Measurements from ENCODE around the gene ASB2. TPM values are rescaled to one million over a fixed set of nuclear protein-coding genes. Genes with fewer than 3 reads are reported as not detected.
A peak's percentile ranks its signal among the peaks of the same experiment; 100 is the strongest.

The ASB2 gene
- polyA plus RNA-seq, 1 of the 3 experiments (the other 2 are of a cell fraction): 0.15 TPM

DNA sequence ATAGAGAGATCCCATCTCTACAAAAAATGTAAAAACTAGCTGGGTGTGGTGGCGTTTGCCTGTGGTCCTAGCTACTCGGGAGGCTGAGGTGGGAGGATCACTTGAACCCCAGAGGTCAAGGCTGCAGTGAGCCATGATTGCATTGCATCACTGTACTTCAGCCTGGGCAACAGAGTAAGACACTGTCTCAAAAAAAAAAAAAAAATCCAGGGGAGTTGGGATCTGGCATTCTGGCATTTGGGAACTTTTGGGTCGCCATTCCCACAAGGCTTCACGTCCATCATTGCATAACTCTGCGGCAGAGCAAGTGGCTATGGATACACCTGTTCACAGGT lies 83.9 kb downstream of the ASB2 start:
- TF ChIP-seq NRF1 (IDR thresholded peaks at IDR 0.05; ENCODE audit: low read depth, low read length) (no peak), MEF2A (IDR thresholded peaks at IDR 0.05; ENCODE audit: borderline replicate concordance, low read depth) (no peak), TCF12 (IDR thresholded peaks at IDR 0.05) (no peak), NFIC (IDR thresholded peaks at IDR 0.05; ENCODE audit: borderline replicate concordance) (no peak)
- ChIA-PET CTCF (interaction anchor here (0.6 to 22.1 kb wide), 18 partner anchors 9 to 245 kb away, joined by 3 to 349 read pairs (median 4); partner anchors contain the start of gene PRIMA1), POLR2A (interaction anchor here (0.6 kb wide), 1 partner anchor 670 kb away, joined by 3 read pairs; no protein-coding TSS in a partner anchor)
- H3K9me3 ChIP-seq: no peaks in the 10 kb centered on the region
- H3K4me3 ChIP-seq (ENCODE audit: low read depth in 2 of 2, low read length in 1 of 2): no peak overlapping the region
- no peaks in the 10 kb centered on the region for H4K20me1 ChIP-seq (ENCODE audit: insufficient read depth)
- H3K27me3 ChIP-seq (ENCODE audit: insufficient read depth): no peaks in the 10 kb centered on the region; the same call in 1 of the 2 replicates
- no peak overlapping the region for H2AFZ ChIP-seq (ENCODE audit: low read depth)
- H3K4me2 ChIP-seq: no peak overlapping the region
- H3K4me1 ChIP-seq (ENCODE audit: control insufficient read depth in 1 of 2, insufficient read depth in 2 of 2, low read depth in 1 of 2, low read length in 1 of 2): peaks cover 0 to 58% of the 10 kb centered on the region in 2 experiments; a peak in 2 of 4 replicates
- no peak for DNase-seq
- no peaks in the 10 kb centered on the region for H3F3A ChIP-seq (replicated peaks; ENCODE audit: insufficient read depth)
- 35% methylated on average over 5 of the region's 5 CpGs for WGBS (ENCODE audit: low lambda C conversion rate)
- no peak overlapping the region for H3K9ac ChIP-seq
- no peaks in the 10 kb centered on the region for H3K79me2 ChIP-seq (ENCODE audit: insufficient read depth)
- no peaks in the 10 kb centered on the region for H3K36me3 ChIP-seq (replicated peaks in 1 of 2; ENCODE audit: control insufficient read depth in 1 of 2, insufficient read depth in 2 of 2, low read length in 1 of 2)
- H3K9me2 ChIP-seq: no peaks in the 10 kb centered on the region
- peak overlapping the region in 1 of 2 experiments; percentile 99; a peak in 2 of 4 replicates for H3K27ac ChIP-seq (ENCODE audit: low read depth in 2 of 2, low read length in 1 of 2)

DNA sequence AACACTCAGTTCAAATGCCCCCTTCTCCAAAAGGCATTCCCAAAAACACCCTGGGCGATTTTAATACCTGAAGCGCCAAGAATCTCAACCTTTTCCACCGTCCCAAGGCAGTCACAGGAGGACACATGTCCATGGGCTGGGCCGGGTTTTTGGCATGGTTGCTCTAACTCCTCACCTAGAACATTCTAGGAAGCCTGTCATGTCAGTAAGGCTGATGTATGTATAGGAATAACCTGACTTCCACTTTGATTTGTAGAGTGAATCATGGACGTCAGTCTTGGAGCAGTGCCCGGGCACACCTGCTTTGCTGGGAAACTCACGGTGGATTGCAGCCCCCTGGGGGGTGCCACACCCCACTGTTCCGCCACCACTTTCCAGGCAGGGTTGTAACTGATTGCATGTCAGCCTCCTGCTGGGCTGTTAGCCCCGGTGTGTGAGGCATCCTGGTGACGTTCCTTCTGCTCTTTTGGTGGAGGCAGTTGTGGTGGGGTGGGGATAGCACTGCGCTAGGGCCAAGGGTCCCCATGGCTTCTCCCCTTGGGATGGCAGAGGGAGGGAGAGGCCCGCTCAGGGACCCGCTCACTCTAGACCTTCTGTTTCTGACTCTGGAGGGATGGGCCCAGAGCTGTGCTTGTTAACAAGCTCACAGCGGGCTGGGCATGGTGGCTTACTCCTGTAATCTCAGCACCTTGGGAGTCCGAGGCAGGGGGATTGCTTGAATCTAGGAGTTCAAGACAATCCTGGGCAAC lies 84.4 kb downstream of the ASB2 start:
- H3K27me3 ChIP-seq (ENCODE audit: insufficient read depth): no peaks in the 10 kb centered on the region; the same call in 1 of the 2 replicates
- H3K4me3 ChIP-seq (ENCODE audit: low read depth in 2 of 2, low read length in 1 of 2): no peak overlapping the region
- no peaks in the 10 kb centered on the region for H3K79me2 ChIP-seq (ENCODE audit: insufficient read depth)
- 41% methylated on average over 11 of the region's 15 CpGs for WGBS (ENCODE audit: low lambda C conversion rate)
- H3K4me2 ChIP-seq: no peak overlapping the region
- no peak overlapping the region for H3K27ac ChIP-seq (ENCODE audit: low read depth in 2 of 2, low read length in 1 of 2)
- ChIA-PET CTCF (interaction anchor here (0.6 to 22.1 kb wide), 9 partner anchors 12 to 244 kb away, joined by 3 to 349 read pairs (median 4); no protein-coding TSS in a partner anchor), POLR2A (interaction anchor here (0.6 kb wide), 1 partner anchor 669 kb away, joined by 3 read pairs; no protein-coding TSS in a partner anchor)
- no peak overlapping the region for H3K9ac ChIP-seq
- H3K9me3 ChIP-seq: no peaks in the 10 kb centered on the region
- H3K4me1 ChIP-seq (ENCODE audit: control insufficient read depth in 1 of 2, insufficient read depth in 2 of 2, low read depth in 1 of 2, low read length in 1 of 2): peaks cover 0 to 54% of the 10 kb centered on the region in 2 experiments; a peak in 2 of 4 replicates
- DNase-seq: no peak
- no peak overlapping the region for H2AFZ ChIP-seq (ENCODE audit: low read depth)
- no peaks in the 10 kb centered on the region for H3K36me3 ChIP-seq (replicated peaks in 1 of 2; ENCODE audit: control insufficient read depth in 1 of 2, insufficient read depth in 2 of 2, low read length in 1 of 2)
- TF ChIP-seq, protein P1, sequence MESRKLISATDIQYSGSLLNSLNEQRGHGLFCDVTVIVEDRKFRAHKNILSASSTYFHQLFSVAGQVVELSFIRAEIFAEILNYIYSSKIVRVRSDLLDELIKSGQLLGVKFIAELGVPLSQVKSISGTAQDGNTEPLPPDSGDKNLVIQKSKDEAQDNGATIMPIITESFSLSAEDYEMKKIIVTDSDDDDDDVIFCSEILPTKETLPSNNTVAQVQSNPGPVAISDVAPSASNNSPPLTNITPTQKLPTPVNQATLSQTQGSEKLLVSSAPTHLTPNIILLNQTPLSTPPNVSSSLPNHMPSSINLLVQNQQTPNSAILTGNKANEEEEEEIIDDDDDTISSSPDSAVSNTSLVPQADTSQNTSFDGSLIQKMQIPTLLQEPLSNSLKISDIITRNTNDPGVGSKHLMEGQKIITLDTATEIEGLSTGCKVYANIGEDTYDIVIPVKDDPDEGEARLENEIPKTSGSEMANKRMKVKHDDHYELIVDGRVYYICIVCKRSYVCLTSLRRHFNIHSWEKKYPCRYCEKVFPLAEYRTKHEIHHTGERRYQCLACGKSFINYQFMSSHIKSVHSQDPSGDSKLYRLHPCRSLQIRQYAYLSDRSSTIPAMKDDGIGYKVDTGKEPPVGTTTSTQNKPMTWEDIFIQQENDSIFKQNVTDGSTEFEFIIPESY (IDR thresholded peaks at IDR 0.05; ENCODE audit: borderline replicate concordance, low read depth): no peak
- no peaks in the 10 kb centered on the region for H3K9me2 ChIP-seq
- no peaks in the 10 kb centered on the region for H3F3A ChIP-seq (replicated peaks; ENCODE audit: insufficient read depth)
- H4K20me1 ChIP-seq (ENCODE audit: insufficient read depth): no peaks in the 10 kb centered on the region

DNA sequence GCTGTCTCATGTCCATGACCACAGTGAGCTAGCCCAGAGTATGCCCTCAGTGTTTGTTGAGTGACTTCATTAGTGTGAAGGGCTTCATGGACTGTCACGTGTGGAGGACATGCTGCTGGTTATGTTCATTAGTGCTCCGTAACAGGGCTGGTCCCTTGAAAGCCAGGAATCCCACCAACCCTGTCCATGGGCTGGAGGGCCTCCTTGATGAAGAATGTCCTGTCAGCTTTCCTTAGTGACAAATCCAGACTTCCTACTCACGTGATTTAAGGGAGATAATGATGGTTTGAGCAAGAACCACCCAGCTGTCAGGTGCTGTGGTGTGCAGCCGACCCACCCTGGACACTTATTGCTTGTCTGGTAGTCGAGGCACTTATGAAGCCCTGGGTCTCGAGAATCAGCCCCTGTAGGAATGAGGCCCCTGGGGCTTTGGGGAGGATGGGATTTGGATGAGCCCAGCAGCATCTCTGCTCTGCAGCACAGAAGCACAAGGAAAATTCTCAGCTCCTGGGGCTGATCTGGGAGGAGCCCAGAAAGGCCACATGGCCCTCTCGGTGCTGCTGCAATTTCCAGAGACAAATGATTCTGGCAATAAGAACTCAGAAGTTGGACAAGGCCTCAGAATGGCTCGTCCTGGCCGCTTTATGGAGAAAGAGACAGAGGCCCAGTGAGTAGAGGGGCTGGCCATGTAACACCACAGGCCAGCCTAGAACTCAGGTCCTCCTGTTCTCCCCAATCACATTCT lies 86.5 kb downstream of the ASB2 start:
- CTCF ChIA-PET: interaction anchor here (0.9 to 22.1 kb wide), 6 partner anchors 14 to 236 kb away, joined by 3 to 349 read pairs (median 6); partner anchors contain the start of gene PRIMA1
- POLR2A ChIA-PET: no interaction called here
- TF ChIP-seq, protein P2, sequence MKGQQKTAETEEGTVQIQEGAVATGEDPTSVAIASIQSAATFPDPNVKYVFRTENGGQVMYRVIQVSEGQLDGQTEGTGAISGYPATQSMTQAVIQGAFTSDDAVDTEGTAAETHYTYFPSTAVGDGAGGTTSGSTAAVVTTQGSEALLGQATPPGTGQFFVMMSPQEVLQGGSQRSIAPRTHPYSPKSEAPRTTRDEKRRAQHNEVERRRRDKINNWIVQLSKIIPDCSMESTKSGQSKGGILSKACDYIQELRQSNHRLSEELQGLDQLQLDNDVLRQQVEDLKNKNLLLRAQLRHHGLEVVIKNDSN (IDR thresholded peaks at IDR 0.05; ENCODE audit: borderline replicate concordance, low read depth): no peak
- TF ChIP-seq, protein P3, sequence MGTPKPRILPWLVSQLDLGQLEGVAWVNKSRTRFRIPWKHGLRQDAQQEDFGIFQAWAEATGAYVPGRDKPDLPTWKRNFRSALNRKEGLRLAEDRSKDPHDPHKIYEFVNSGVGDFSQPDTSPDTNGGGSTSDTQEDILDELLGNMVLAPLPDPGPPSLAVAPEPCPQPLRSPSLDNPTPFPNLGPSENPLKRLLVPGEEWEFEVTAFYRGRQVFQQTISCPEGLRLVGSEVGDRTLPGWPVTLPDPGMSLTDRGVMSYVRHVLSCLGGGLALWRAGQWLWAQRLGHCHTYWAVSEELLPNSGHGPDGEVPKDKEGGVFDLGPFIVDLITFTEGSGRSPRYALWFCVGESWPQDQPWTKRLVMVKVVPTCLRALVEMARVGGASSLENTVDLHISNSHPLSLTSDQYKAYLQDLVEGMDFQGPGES (IDR thresholded peaks at IDR 0.05; ENCODE audit: low read depth, low read length): no peak
- TF ChIP-seq ELF1 (IDR thresholded peaks at IDR 0.05) (no peak), MEF2A (IDR thresholded peaks at IDR 0.05; ENCODE audit: borderline replicate concordance, low read depth) (no peak), RAD21 (IDR thresholded peaks at IDR 0.05; ENCODE audit: low read length) (no peak), POLR2AphosphoS5 (IDR thresholded peaks at IDR 0.05; ENCODE audit: low read depth, low read length) (no peak)
- TF ChIP-seq, protein P4, sequence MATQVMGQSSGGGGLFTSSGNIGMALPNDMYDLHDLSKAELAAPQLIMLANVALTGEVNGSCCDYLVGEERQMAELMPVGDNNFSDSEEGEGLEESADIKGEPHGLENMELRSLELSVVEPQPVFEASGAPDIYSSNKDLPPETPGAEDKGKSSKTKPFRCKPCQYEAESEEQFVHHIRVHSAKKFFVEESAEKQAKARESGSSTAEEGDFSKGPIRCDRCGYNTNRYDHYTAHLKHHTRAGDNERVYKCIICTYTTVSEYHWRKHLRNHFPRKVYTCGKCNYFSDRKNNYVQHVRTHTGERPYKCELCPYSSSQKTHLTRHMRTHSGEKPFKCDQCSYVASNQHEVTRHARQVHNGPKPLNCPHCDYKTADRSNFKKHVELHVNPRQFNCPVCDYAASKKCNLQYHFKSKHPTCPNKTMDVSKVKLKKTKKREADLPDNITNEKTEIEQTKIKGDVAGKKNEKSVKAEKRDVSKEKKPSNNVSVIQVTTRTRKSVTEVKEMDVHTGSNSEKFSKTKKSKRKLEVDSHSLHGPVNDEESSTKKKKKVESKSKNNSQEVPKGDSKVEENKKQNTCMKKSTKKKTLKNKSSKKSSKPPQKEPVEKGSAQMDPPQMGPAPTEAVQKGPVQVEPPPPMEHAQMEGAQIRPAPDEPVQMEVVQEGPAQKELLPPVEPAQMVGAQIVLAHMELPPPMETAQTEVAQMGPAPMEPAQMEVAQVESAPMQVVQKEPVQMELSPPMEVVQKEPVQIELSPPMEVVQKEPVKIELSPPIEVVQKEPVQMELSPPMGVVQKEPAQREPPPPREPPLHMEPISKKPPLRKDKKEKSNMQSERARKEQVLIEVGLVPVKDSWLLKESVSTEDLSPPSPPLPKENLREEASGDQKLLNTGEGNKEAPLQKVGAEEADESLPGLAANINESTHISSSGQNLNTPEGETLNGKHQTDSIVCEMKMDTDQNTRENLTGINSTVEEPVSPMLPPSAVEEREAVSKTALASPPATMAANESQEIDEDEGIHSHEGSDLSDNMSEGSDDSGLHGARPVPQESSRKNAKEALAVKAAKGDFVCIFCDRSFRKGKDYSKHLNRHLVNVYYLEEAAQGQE (IDR thresholded peaks at IDR 0.05; ENCODE audit: low read depth, low read length): no peak

More for the DNA sequence above, 86.5 kb downstream of the ASB2 start:
- no peaks in the 10 kb centered on the region for H3K79me2 ChIP-seq (ENCODE audit: insufficient read depth)
- no peaks in the 10 kb centered on the region for H3F3A ChIP-seq (replicated peaks; ENCODE audit: insufficient read depth)
- H3K4me1 ChIP-seq (ENCODE audit: control insufficient read depth in 1 of 2, insufficient read depth in 2 of 2, low read depth in 1 of 2, low read length in 1 of 2): peaks cover 0 to 42% of the 10 kb centered on the region in 2 experiments; a peak in 2 of 4 replicates
- no peak overlapping the region for H3K4me2 ChIP-seq
- no peaks in the 10 kb centered on the region for H3K9me2 ChIP-seq
- H2AFZ ChIP-seq (ENCODE audit: low read depth): no peak overlapping the region
- 8% methylated on average over 9 of the region's 9 CpGs for WGBS (ENCODE audit: low lambda C conversion rate)
- no peak overlapping the region for H3K9ac ChIP-seq
- no peaks in the 10 kb centered on the region for H4K20me1 ChIP-seq (ENCODE audit: insufficient read depth)
- no peak overlapping the region for H3K4me3 ChIP-seq (ENCODE audit: low read depth in 2 of 2, low read length in 1 of 2)
- no peaks in the 10 kb centered on the region for H3K36me3 ChIP-seq (replicated peaks in 1 of 2; ENCODE audit: control insufficient read depth in 1 of 2, insufficient read depth in 2 of 2, low read length in 1 of 2)
- no peak overlapping the region for H3K27ac ChIP-seq (ENCODE audit: low read depth in 2 of 2, low read length in 1 of 2)
- no peaks in the 10 kb centered on the region for H3K9me3 ChIP-seq
- DNase-seq: no peak
- H3K27me3 ChIP-seq (ENCODE audit: insufficient read depth): no peaks in the 10 kb centered on the region

All from SK-N-SH (cell line).